Endometrial microvascular endothelial cells (primary cell): ENCODE results near the gene WFDC12. TPM values are rescaled to one million over a fixed set of nuclear protein-coding genes. Genes with fewer than 3 reads are reported as not detected.

Experiments
- in situ Hi-C: cut with HindIII; loops from 2 replicates; pipeline ENCODE4 v1.10.0; 2017; ENCODE audit warnings: low sequenced_read_pairs, low pct_unique_long_range_greater_than_20kb; ENCODE audit errors: inconsistent ontology term
- total RNA-seq: library from RNA; depleted of rRNA; stranded (reverse); fragments of >200 nt; gene quantifications from one replicate; pipeline ENCODE4 v1.2.3, GENCODE V29; 2015; ENCODE audit errors: inconsistent ontology term

Gene WFDC12
- total RNA-seq, 1 donor from 2014 or later: not detected

DNA sequence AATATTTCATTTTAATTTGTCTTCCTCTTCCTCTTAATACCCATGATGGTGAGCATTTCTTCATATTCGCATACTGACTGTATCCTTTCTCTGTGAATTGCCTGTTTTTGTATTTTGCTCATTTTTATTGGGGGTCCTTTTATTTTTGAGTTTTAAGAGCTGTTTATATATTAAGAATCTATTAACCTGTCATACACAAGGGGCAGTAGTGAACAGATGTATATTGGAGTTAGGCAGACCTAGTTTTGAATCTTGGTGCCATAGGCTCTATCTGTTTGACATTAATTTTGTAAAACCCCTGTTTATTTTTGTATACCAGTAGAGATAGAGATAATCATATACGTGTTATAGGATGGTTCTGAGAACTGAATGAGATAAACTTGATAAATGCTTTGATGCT, 6.2 kb downstream of the WFDC12 start:
- in situ Hi-C loops: no loop called here

GRCh38 chr20:45117581-45117980, 6.7 kb downstream of the WFDC12 start:
- in situ Hi-C loops: no loop called here

GRCh38 chr20:45115829-45116228, 8.4 kb downstream of the WFDC12 start:
- in situ Hi-C loops: no loop called here

DNA sequence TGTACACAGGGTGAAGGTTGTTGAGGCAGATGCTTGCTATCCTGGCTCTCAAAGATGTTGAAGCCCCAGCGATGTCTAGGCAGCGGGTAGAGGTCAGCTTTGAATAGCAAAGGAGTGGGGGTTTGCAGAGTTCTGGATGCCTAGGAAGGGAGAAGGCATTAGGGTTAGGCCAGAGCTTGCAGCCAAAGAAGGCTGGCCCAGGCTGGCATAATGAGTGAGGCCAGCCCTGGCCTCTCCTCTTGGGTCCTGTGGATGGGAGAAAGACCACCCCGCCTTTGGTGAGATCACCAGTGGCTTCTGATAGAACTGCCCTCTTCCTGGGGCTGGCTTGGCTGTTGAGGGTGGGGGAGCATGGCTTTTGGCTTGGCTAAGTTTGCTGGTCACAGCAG, 8.9 kb downstream of the WFDC12 start:
- in situ Hi-C loops: no loop called here

DNA sequence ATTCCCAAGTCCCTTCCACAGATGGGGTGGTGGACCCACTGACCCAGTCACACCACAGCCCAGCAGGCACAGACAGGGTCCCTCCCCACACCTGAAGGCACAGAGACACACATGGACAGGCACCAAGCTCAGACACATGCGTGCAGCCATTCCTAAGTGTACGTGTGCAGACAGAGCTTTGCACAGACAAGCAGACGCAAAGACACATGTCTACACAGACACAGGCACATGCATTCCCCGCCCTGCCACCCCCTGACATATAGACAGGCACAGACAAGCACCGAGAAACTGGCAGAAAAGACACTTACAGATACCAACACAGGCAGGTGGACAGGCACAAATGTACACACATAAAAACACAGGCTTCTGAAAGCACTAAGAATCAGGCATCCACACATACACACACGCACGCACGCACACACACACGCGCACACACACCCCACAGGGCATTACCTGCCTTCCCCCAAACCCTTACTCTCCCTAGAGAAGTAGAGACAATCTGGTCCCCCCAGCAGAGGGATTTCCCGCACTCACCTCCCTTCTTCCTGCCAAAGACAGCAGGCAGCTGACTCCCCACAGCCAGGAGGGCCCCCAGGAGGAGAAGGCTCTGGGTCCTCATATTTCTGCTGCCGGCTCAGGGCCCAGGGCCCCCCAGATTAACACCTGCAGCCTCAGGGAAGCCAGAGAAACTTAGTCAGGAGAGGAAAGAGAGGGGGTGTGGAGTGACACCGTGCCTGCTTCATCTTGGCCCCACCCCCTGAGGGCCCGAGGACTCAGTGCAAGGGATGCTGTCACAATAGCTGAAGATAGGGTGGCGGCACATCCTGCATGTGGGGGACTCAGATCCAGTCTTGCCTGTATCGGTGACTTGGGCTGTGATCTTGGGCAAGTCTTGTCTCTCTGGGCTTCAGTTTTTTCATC, 9.5 kb downstream of the WFDC12 start, which contains the start of gene WFDC5:
Gene WFDC5, minus strand, starts transcription at position 710 of the 921 bp plus-strand sequence. Its CDS starts 91 bp downstream, at position 619.
- in situ Hi-C loops: no loop called here

- in situ Hi-C loops: no loop called here
Observed at GRCh38 chr20:45113865-45114264, 10.4 kb downstream of the WFDC12 start.

GRCh38 chr20:45112754-45113153, 11.5 kb downstream of the WFDC12 start:
- in situ Hi-C loops: no loop called here

- in situ Hi-C loops: no loop called here
Observed at GRCh38 chr20:45111799-45112471, 12.3 kb downstream of the WFDC12 start.

DNA sequence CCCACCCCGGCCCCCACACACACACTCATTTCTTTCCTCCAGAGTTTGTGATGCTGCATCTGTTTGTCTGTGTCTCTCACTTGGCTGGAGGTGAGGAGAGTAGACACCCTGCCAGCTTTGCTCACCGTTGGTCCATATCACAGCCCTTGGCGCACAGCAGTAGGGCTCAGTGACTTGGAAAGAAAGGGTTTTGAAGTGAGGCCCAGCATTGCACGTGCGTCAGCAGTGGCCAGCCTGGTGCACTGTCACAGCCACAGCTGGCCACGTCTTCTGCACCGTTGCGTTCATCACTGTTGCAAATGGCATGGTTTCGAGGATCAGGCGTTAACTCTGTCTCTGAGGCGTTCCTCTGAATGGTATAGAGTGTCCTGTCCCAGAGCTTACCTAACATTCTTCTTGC, 13.0 kb downstream of the WFDC12 start:
- in situ Hi-C loops: no loop called here

- in situ Hi-C loops: no loop called here
Observed at GRCh38 chr20:45110301-45110700, 14.0 kb downstream of the WFDC12 start.

DNA sequence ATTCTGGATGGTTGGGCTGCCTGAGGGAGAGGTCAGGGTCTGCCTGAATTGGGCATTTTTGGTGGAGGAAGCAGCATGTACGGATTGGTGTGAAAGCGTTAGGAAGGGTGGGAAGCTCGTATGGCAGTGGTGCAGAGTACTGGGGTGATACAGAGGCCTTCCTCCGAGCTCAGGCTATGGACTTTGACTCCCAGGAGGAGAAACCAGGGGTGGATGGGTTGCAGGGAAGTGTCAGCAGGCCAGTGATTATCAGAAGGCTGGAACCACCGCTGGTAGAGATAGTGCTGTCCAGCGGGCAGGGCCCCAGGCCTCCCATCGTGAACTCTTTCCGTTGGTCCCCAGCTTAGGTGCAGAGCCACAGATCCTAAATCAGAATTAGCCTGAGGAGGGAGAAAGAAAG, 14.6 kb downstream of the WFDC12 start:
- in situ Hi-C loops: no loop called here

DNA sequence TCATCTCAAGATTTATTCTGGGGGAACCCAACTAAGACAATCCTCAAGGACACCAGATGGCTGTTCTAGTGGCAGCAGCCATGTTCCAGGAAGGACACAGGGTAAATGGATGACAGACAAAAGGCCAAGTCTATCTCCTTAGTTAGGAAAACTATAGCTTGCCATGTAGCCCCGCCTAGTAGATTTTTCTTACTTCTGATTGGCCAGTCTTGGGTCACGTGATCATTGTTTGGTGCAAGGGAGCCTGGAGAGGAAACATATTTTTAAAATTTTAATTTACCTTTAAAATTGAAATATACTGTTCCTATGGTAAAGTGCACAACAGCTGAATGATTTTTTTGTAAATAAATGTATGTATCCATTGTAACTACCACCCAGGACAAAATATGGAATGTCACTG, 18.9 kb downstream of the WFDC12 start:
- in situ Hi-C loops: no loop called here

DNA sequence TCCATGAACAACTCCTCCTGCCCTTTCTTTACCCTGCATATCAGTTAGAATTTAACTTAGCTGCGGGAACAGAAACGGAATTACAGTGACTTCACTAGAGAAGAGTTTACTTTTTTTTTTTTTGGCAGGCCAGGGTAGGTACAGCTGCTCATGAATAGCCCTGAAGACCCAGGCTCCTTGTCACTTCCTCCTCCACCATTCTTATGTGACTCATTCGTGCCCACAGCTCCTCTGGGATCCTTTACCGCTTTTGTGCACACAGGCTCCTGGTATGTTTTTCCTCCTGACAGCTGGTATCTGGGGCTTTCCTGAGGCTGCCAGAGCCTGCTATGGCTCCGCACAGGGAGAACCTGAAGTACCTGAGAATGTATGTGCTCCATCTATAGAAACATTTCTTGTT, 19.5 kb downstream of the WFDC12 start:
- in situ Hi-C loops: no loop called here

DNA sequence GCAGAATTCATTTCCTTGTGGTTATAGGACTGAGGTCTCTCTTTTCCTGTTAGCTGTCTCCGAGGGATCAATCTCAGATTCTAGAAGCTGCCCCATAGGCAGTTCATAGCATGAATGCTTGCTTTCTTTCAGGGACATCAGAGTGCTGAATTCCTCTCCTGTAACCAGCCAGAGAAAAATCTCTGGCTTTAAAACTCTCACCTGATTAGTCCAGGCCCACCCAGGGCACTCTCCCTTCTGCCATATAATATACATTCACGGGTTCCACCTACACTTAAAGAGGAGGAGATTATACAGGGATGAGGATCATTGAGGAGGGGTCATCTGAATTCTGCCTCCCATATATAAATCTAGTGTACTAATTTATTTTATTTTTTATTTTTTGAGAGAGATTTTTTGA, 21.2 kb downstream of the WFDC12 start:
- in situ Hi-C loops: no loop called here

GRCh38 chr20:45101333-45101850, 22.9 kb downstream of the WFDC12 start:
- in situ Hi-C loops: no loop called here

- in situ Hi-C loops: no loop called here
Observed at GRCh38 chr20:45100563-45101245, 23.6 kb downstream of the WFDC12 start, which contains the start of gene KCNS1. Gene KCNS1, minus strand, starts transcription at chr20:45101127. Its CDS starts 1,891 bp downstream, at chr20:45099236.

- in situ Hi-C loops: loop anchor here (25.0 kb wide), 1 partner anchor 189 kb away; no protein-coding TSS in a partner anchor
Observed at GRCh38 chr20:45098103-45098773, 26.0 kb downstream of the WFDC12 start.

- in situ Hi-C loops: loop anchor here (25.0 kb wide), 1 partner anchor 190 kb away; no protein-coding TSS in a partner anchor
Observed at GRCh38 chr20:45097485-45098102, 26.7 kb downstream of the WFDC12 start.
